IMR-90 (cell line): ENCODE data around the gene ZBP1. TPM values are rescaled to one million over a fixed set of nuclear protein-coding genes. Genes with fewer than 3 reads are reported as not detected.

Experiments
- ATAC-seq: fragments of 200-7000 bp; cut with Tn5 transposase; 2 replicates; pipeline ENCODE4 v1.9.1; 2020; ENCODE audit warnings: low read depth, mild to moderate bottlenecking, moderate library complexity
- BruUV-seq: library from RNA; stranded (reverse); fragments of 400-500 nt; replicated peaks from 2 replicates; lab custom pipeline; 2021; lab: Mats Ljungman, UMichigan
- CTCF ChIA-PET: fragments of 300-600 bp; formaldehyde crosslinking; extraction: SDS; loops from one replicate; lab custom pipeline; 2021; ENCODE audit warnings: antibody characterized with exemption; lab: Yijun Ruan, JAX
- POLR2A ChIA-PET: fragments of 300-600 bp; sonication (Branson Sonifier 250); formaldehyde crosslinking; loops from one replicate; lab custom pipeline; 2022; ENCODE audit warnings: antibody characterized with exemption; ENCODE audit not compliant: unreplicated experiment; lab: Charles Lee
- DNase-seq: peaks from one replicate; pipeline ENCODE4 v3.0.0; 2013
- H2AFZ ChIP-seq: replicated peaks from 2 replicates; pipeline ENCODE3; 2013; ENCODE audit warnings: low read length, mild to moderate bottlenecking; ENCODE audit not compliant: poor library complexity
- H2AK5ac ChIP-seq: 2 replicates; pipeline ENCODE4 v1.6.1; 2013; ENCODE audit warnings: low read depth, low read length, inconsistent platforms
- H2AK9ac ChIP-seq: replicated peaks from 2 replicates; pipeline ENCODE3; 2013; ENCODE audit warnings: mild to moderate bottlenecking, low read depth, low read length, moderate library complexity; ENCODE audit not compliant: poor library complexity
- H2BK120ac ChIP-seq: 2 replicates; pipeline ENCODE4 v1.6.1; 2013; ENCODE audit warnings: low read depth, low read length, inconsistent platforms
- H2BK15ac ChIP-seq: 3 replicates; pipeline ENCODE4 v1.6.1; 2013; ENCODE audit warnings: low read depth, low read length, inconsistent platforms
- H2BK20ac ChIP-seq: 2 replicates; pipeline ENCODE4 v1.6.1; 2013; ENCODE audit warnings: low read depth, mild to moderate bottlenecking, inconsistent platforms, low read length, moderate library complexity
- H2BK5ac ChIP-seq: 2 replicates; pipeline ENCODE4 v1.6.1; 2013; ENCODE audit warnings: mild to moderate bottlenecking, low read depth, low read length, inconsistent platforms; ENCODE audit not compliant: poor library complexity, severe bottlenecking
- H3K14ac ChIP-seq: replicated peaks from 2 replicates; pipeline ENCODE4 v1.6.1; 2013; ENCODE audit warnings: low read depth, low read length, inconsistent platforms
- H3K18ac ChIP-seq: 2 replicates; pipeline ENCODE4 v1.6.1; 2013; ENCODE audit warnings: low read depth, low read length, control low read depth
- H3K23ac ChIP-seq: 2 replicates; pipeline ENCODE4 v1.6.1; 2013; ENCODE audit warnings: low read depth, low read length, inconsistent platforms
- H3K27ac ChIP-seq: 2 replicates; pipeline ENCODE4 v1.5.1; 2013; ENCODE audit warnings: mild to moderate bottlenecking, control low read depth, low read length; ENCODE audit not compliant: insufficient read depth
- H3K27me3 ChIP-seq: 2 replicates; pipeline ENCODE4 v1.6.1; 2013; ENCODE audit warnings: low read length; ENCODE audit not compliant: control insufficient read depth, insufficient read depth
- H3K36me3 ChIP-seq: 2 replicates; pipeline ENCODE4 v1.6.1; 2013; ENCODE audit warnings: low read length, mixed read lengths; ENCODE audit not compliant: control insufficient read depth, insufficient read depth
- H3K4ac ChIP-seq: 2 replicates; pipeline ENCODE4 v1.6.1; 2013; ENCODE audit warnings: low read depth, low read length, inconsistent platforms
- H3K4me1 ChIP-seq: 2 replicates; pipeline ENCODE4 v1.6.1; 2013; ENCODE audit warnings: low read length, mixed read lengths; ENCODE audit not compliant: control insufficient read depth, insufficient read depth
- H3K4me2 ChIP-seq: 2 replicates; pipeline ENCODE4 v1.6.1; 2013; ENCODE audit warnings: low read depth, mild to moderate bottlenecking, control low read depth, low read length, moderate library complexity
- H3K4me3 ChIP-seq: 2 replicates; pipeline ENCODE4 v1.5.1; 2013; ENCODE audit warnings: low read depth, mild to moderate bottlenecking, control low read depth, low read length, moderate library complexity; ENCODE audit not compliant: insufficient read depth
- H3K56ac ChIP-seq: 2 replicates; pipeline ENCODE4 v1.6.1; 2013; ENCODE audit warnings: low read length, inconsistent platforms; ENCODE audit not compliant: insufficient read depth; ENCODE audit errors: extremely low read depth
- H3K79me1 ChIP-seq, 2 experiments: 2 replicates each; pipeline ENCODE4 v1.6.1; 2013; ENCODE audit warnings: low read length in 2 of 2, inconsistent platforms in 1 of 2, low read depth in 1 of 2
- H3K9ac ChIP-seq: 2 replicates; pipeline ENCODE4 v1.6.1; 2013; ENCODE audit warnings: low read depth, low read length, control low read depth
- H3K9me1 ChIP-seq: 2 replicates; pipeline ENCODE4 v1.6.1; 2013; ENCODE audit warnings: low read length, inconsistent platforms; ENCODE audit not compliant: insufficient read depth
- H3K9me3 ChIP-seq: 2 replicates; pipeline ENCODE4 v1.6.1; 2013; ENCODE audit warnings: low read length; ENCODE audit not compliant: control insufficient read depth, insufficient read depth
- H4K20me1 ChIP-seq: 2 replicates; pipeline ENCODE4 v1.6.1; 2013; ENCODE audit warnings: low read length, inconsistent platforms; ENCODE audit not compliant: insufficient read depth
- H4K5ac ChIP-seq: 2 replicates; pipeline ENCODE4 v1.6.1; 2013; ENCODE audit warnings: mild to moderate bottlenecking, low read depth, low read length, control low read depth
- H4K8ac ChIP-seq, 2 experiments: 2 replicates each; pipeline ENCODE4 v1.6.1; 2013; ENCODE audit warnings: low read depth in 2 of 2, low read length in 2 of 2, control low read depth in 1 of 2, inconsistent platforms in 1 of 2
- H4K91ac ChIP-seq: 2 replicates; pipeline ENCODE4 v1.6.1; 2013; ENCODE audit warnings: low read depth, low read length, inconsistent platforms; ENCODE audit not compliant: insufficient read depth
- BHLHE40 ChIP-seq: fragments of 150-350 bp; IDR thresholded peaks from 2 replicates; pipeline ENCODE4 v1.6.1; 2016; ENCODE audit warnings: mild to moderate bottlenecking, low read depth, low read length
- CEBPB ChIP-seq: IDR thresholded peaks from 2 replicates; pipeline ENCODE4 v1.6.1; 2012; ENCODE audit warnings: low read depth, low read length, improper control_type of control experiment
- CHD1 ChIP-seq: IDR thresholded peaks from 2 replicates; pipeline ENCODE4 v1.6.1; 2012; ENCODE audit warnings: low read depth, low read length, improper control_type of control experiment
- CTCF ChIP-seq: conservative IDR thresholded peaks from 2 replicates; pipeline ENCODE4 v1.5.1; 2012; ENCODE audit warnings: mild to moderate bottlenecking, low read depth, low read length, improper control_type of control experiment
- ELK1 ChIP-seq: fragments of 150-350 bp; IDR thresholded peaks from 2 replicates; pipeline ENCODE4 v1.6.1; 2016; ENCODE audit warnings: low read depth, mild to moderate bottlenecking, low read length, moderate library complexity, borderline replicate concordance
- FOS ChIP-seq: fragments of 150-350 bp; IDR thresholded peaks from 2 replicates; pipeline ENCODE4 v1.6.1; 2016; ENCODE audit warnings: low read depth, low read length
- MAFK ChIP-seq: IDR thresholded peaks from 2 replicates; pipeline ENCODE4 v1.6.1; 2012; ENCODE audit warnings: low read depth, low read length, improper control_type of control experiment
- MAZ ChIP-seq: IDR thresholded peaks from 2 replicates; pipeline ENCODE4 v1.6.1; 2012; ENCODE audit warnings: low read depth, mild to moderate bottlenecking, low read length, improper control_type of control experiment, moderate library complexity, borderline replicate concordance
- MXI1 ChIP-seq: IDR thresholded peaks from 2 replicates; pipeline ENCODE4 v1.6.1; 2012; ENCODE audit warnings: low read depth, mild to moderate bottlenecking, low read length, moderate library complexity, borderline replicate concordance
- NFE2L2 ChIP-seq: fragments of 150-350 bp; IDR thresholded peaks from 2 replicates; pipeline ENCODE4 v1.6.1; 2016; ENCODE audit warnings: low read depth, mild to moderate bottlenecking, low read length
- POLR2A ChIP-seq: IDR thresholded peaks from 2 replicates; pipeline ENCODE4 v1.6.1; 2012; ENCODE audit warnings: mild to moderate bottlenecking, low read depth, low read length
- RAD21 ChIP-seq: IDR thresholded peaks from 2 replicates; pipeline ENCODE4 v1.6.1; 2012; ENCODE audit warnings: low read length, improper control_type of control experiment
- RCOR1 ChIP-seq: IDR thresholded peaks from 2 replicates; pipeline ENCODE4 v1.6.1; 2012; ENCODE audit warnings: mild to moderate bottlenecking, low read length, improper control_type of control experiment; ENCODE audit not compliant: insufficient replicate concordance
- RFX5 ChIP-seq: IDR thresholded peaks from 2 replicates; pipeline ENCODE4 v1.8.0; 2012; ENCODE audit warnings: low read depth, mild to moderate bottlenecking, low read length, moderate library complexity
- SMC3 ChIP-seq: fragments of 150-350 bp; IDR thresholded peaks from 2 replicates; pipeline ENCODE4 v1.6.1; 2016; ENCODE audit warnings: low read depth, mild to moderate bottlenecking, antibody characterized with exemption, low read length, moderate library complexity
- USF2 ChIP-seq: fragments of 150-350 bp; IDR thresholded peaks from 2 replicates; pipeline ENCODE4 v1.6.1; 2017; ENCODE audit warnings: mild to moderate bottlenecking, antibody characterized with exemption, low read length, low read depth
- WGBS, 2 experiments: methylation state at CpG; one replicate each; pipeline versions ENCODE4 v1.1.5 to v1.1.7; 2013; ENCODE audit warnings: missing lambda C conversion rate in 2 of 2; ENCODE audit not compliant: insufficient read length in 1 of 2; ENCODE audit errors: extremely low coverage in 2 of 2; 5-methylcytosine and 5-hydroxymethylcytosine counted together
- dilution Hi-C: fragments of 300-500 bp; cut with HindIII; formaldehyde crosslinking; loops from one replicate; pipeline ENCODE4 v1.14.3; 2018; ENCODE audit warnings: low sequenced_read_pairs; ENCODE audit not compliant: unreplicated experiment
- in situ Hi-C: fragments of 300-500 bp; cut with MboI; formaldehyde crosslinking; loops from 3 replicates; pipeline ENCODE4 v1.14.3; 2019; ENCODE audit warnings: low sequenced_read_pairs, inconsistent platforms, mixed read lengths
- intact Hi-C: fragments of 100-400 bp; cut with micrococcal nuclease; formaldehyde crosslinking; loops from 2 replicates; pipeline ENCODE4 v1.10.0; 2022
- polyA plus RNA-seq, 3 experiments: library from polyadenylated mRNA; depleted of rRNA; stranded (reverse); fragments of >200 nt; gene quantifications; 2 replicates each; pipeline ENCODE4 v1.2.3, GENCODE V29; 2012; ENCODE audit warnings: low replicate concordance in 1 of 3
- total RNA-seq: library from RNA; depleted of rRNA; stranded (reverse); fragments of >200 nt; gene quantifications from 2 replicates; pipeline ENCODE4 v1.2.3, GENCODE V29; 2012

The ZBP1 gene
- total and polyA plus RNA-seq, 2 of the 4 experiments (the other 2 are of a cell fraction): not detected

- WGBS, 2 experiments: 71% methylated on average over 5 of the region's 9 CpGs; no CpG with 5 or more reads in 1 of the 2 experiments
- intact Hi-C loops: no loop called here
- no peak overlapping the region for H4K5ac ChIP-seq
- ATAC-seq (no peak), DNase-seq (no peak)
- no peak overlapping the region for H3K23ac ChIP-seq
- H2BK5ac ChIP-seq: no peak overlapping the region
- BruUV-seq: no TSS peak
- ChIA-PET CTCF (no interaction called here), POLR2A (no interaction called here)
- H3K9ac ChIP-seq: no peak overlapping the region
- TF ChIP-seq SMC3: no peak
- TF ChIP-seq MAZ: no peak
- TF ChIP-seq RAD21: no peak
- no peak for TF ChIP-seq FOS
- TF ChIP-seq ELK1: no peak
- no peak for TF ChIP-seq MXI1
- TF ChIP-seq RCOR1: no peak
- no peak for TF ChIP-seq RFX5
- TF ChIP-seq MAFK: no peak
- TF ChIP-seq POLR2A: no peak
- TF ChIP-seq BHLHE40: no peak
- TF ChIP-seq CHD1: no peak
- no peak for TF ChIP-seq USF2
- TF ChIP-seq CTCF: no peak
- no peak for TF ChIP-seq CEBPB
- no peak for TF ChIP-seq NFE2L2
- H3K9me1 ChIP-seq: no peaks in the 10 kb centered on the region
- H3K79me1 ChIP-seq: no peaks in the 10 kb centered on the region
- no peak overlapping the region for H2BK20ac ChIP-seq
- H3K18ac ChIP-seq: no peak overlapping the region
- no peak overlapping the region for H3K56ac ChIP-seq
- no peak overlapping the region for H2BK15ac ChIP-seq
- H3K4me3 ChIP-seq: no peak overlapping the region
- H3K9me3 ChIP-seq: no peaks in the 10 kb centered on the region
- H2AK5ac ChIP-seq: no peak overlapping the region
- in situ Hi-C loops: no loop called here
- no peak overlapping the region for H2AK9ac ChIP-seq
- no peaks in the 10 kb centered on the region for H4K20me1 ChIP-seq
- no peak overlapping the region for H3K4ac ChIP-seq
- H3K36me3 ChIP-seq: no peaks in the 10 kb centered on the region
- no peak overlapping the region for H3K27ac ChIP-seq
- no peaks in the 10 kb centered on the region for H3K4me1 ChIP-seq
- no peak overlapping the region for H3K4me2 ChIP-seq
- no peak overlapping the region for H2AFZ ChIP-seq
- peaks cover 6% of the 10 kb centered on the region for H3K27me3 ChIP-seq
- dilution Hi-C loops: no loop called here
- no peak overlapping the region for H4K8ac ChIP-seq
- H2BK120ac ChIP-seq: no peak overlapping the region
- H3K14ac ChIP-seq: no peak overlapping the region
- H4K91ac ChIP-seq: no peak overlapping the region
Measured at GRCh38 chr20:57567471-57568079, 52.7 kb downstream of the ZBP1 start.
